Measurements from ENCODE around the gene LINC00237.

DNA sequence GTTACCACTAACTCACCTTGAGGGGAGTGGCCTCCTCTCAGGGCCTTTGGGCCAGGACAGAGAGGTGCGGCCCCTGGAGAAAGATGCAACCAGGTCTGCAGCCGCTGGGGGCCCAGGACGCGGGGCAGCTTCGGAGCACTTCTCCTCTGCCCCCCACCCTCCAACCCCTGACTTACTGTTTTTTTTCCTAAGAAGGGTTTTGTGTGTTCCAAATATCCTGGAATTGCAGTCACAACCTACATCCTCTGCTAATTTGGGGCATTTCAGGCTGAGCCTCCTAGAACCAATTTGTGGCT is 1.7 kb downstream of the LINC00237 start:
- TF ChIP-seq, protein P1, sequence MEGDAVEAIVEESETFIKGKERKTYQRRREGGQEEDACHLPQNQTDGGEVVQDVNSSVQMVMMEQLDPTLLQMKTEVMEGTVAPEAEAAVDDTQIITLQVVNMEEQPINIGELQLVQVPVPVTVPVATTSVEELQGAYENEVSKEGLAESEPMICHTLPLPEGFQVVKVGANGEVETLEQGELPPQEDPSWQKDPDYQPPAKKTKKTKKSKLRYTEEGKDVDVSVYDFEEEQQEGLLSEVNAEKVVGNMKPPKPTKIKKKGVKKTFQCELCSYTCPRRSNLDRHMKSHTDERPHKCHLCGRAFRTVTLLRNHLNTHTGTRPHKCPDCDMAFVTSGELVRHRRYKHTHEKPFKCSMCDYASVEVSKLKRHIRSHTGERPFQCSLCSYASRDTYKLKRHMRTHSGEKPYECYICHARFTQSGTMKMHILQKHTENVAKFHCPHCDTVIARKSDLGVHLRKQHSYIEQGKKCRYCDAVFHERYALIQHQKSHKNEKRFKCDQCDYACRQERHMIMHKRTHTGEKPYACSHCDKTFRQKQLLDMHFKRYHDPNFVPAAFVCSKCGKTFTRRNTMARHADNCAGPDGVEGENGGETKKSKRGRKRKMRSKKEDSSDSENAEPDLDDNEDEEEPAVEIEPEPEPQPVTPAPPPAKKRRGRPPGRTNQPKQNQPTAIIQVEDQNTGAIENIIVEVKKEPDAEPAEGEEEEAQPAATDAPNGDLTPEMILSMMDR (IDR thresholded peaks at IDR 0.05) = no peak
- no peak for TF ChIP-seq POLR2A (IDR thresholded peaks at IDR 0.05)
